Body of pancreas (tissue), 4 donors: ENCODE results near the gene SYNGR1. TPM values are rescaled to one million over a fixed set of nuclear protein-coding genes. Genes with fewer than 3 reads are reported as not detected.

Experiments used
- ATAC-seq: fragments of 150-250 bp; one replicate; pipeline ENCODE4 v1.9.1; 2016
- DNase-seq, 4 donors: peaks; one replicate each; pipeline ENCODE4 v3.0.0-alpha.2; 2019
- H3K27ac ChIP-seq, 4 donors: fragments of 200-600 bp; sonication (generic); 1 replicate in 3 of 4; 2 replicates in 1 of 4; pipeline versions ENCODE4 v1.5.1 to v1.6.1; 2016 to 2019; ENCODE audit warnings: mild to moderate bottlenecking in 1 of 4, mixed read lengths in 1 of 4, moderate library complexity in 1 of 4
- H3K27me3 ChIP-seq, 2 donors: fragments of 200-600 bp; sonication (generic); one replicate each; pipeline ENCODE4 v1.6.0; 2016; ENCODE audit warnings: mild to moderate bottlenecking in 1 of 2
- H3K36me3 ChIP-seq, 2 donors: fragments of 200-600 bp; sonication (generic); replicated peaks in 1 of 2; 2 replicates each; pipeline ENCODE4 v1.5.1; 2016; ENCODE audit warnings: low read depth in 2 of 2; ENCODE audit not compliant: insufficient read depth in 1 of 2
- H3K4me1 ChIP-seq: fragments of 200-600 bp; sonication (generic); one replicate; pipeline ENCODE4 v1.6.0; 2016
- H3K4me3 ChIP-seq, 2 donors: fragments of 200-600 bp; sonication (generic); 1 replicate in 1 of 2; 2 replicates in 1 of 2; pipeline ENCODE4 v1.5.1; 2016 to 2019
- H3K9me3 ChIP-seq, 3 donors: fragments of 200-600 bp; sonication (generic); 1 replicate in 2 of 3; 2 replicates in 1 of 3; pipeline ENCODE4 v1.5.1; 2016
- POLR2A ChIP-seq, 3 donors: fragments of 450-650 bp; IDR thresholded peaks; one replicate each; pipeline ENCODE4 v1.6.1; 2016; ENCODE audit warnings: antibody characterized with exemption in 3 of 3, mild to moderate bottlenecking in 2 of 3
- WGBS, 2 donors: methylation state at CpG; one replicate each; pipeline ENCODE4 v1.1.5; 2017; 5-methylcytosine and 5-hydroxymethylcytosine counted together
- intact Hi-C: fragments of 100-400 bp; cut with DNase I; formaldehyde crosslinking; loops from one replicate; pipeline ENCODE4 v1.15.1; 2023
- total RNA-seq, 2 donors: library from RNA; depleted of rRNA; stranded (reverse); fragments of >200 nt; gene quantifications; one replicate each; pipeline ENCODE4 v1.1.0, GENCODE V29; 2016
- TF ChIP-seq, protein P1 (sequence below), 7 experiments: fragments of 450-650 bp in 4 of 7; fragments of 200-600 bp in 3 of 7; sonication (generic) in 3 of 7; IDR thresholded peaks; one replicate each; pipeline ENCODE4 v1.5.1; 2016 to 2019; ENCODE audit warnings: antibody characterized with exemption in 7 of 7

The SYNGR1 gene
- total RNA-seq, 2 donors from 2014 or later, result 15.2 to 35.0 TPM

- TF ChIP-seq, protein P1, sequence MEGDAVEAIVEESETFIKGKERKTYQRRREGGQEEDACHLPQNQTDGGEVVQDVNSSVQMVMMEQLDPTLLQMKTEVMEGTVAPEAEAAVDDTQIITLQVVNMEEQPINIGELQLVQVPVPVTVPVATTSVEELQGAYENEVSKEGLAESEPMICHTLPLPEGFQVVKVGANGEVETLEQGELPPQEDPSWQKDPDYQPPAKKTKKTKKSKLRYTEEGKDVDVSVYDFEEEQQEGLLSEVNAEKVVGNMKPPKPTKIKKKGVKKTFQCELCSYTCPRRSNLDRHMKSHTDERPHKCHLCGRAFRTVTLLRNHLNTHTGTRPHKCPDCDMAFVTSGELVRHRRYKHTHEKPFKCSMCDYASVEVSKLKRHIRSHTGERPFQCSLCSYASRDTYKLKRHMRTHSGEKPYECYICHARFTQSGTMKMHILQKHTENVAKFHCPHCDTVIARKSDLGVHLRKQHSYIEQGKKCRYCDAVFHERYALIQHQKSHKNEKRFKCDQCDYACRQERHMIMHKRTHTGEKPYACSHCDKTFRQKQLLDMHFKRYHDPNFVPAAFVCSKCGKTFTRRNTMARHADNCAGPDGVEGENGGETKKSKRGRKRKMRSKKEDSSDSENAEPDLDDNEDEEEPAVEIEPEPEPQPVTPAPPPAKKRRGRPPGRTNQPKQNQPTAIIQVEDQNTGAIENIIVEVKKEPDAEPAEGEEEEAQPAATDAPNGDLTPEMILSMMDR (IDR thresholded peaks at IDR 0.05), result no peak
- no peak for TF ChIP-seq POLR2A (IDR thresholded peaks at IDR 0.05)
- H3K27me3 ChIP-seq, result no peaks in the 10 kb centered on the region
- no peak overlapping the region for H3K4me3 ChIP-seq
- ATAC-seq (no peak), DNase-seq (no peak)
- WGBS, 2 donors, result 92 to 96% methylated on average over 5 to 6 of the region's 8 CpGs
- no peaks in the 10 kb centered on the region for H3K4me1 ChIP-seq
- intact Hi-C loops, result no loop called here
- no peak overlapping the region for H3K27ac ChIP-seq
- H3K36me3 ChIP-seq, result no peaks in the 10 kb centered on the region
- H3K9me3 ChIP-seq, result no peaks in the 10 kb centered on the region
Observed at GRCh38 chr22:39381930-39382329, 32.1 kb downstream of the SYNGR1 start.

GRCh38 chr22:39382410-39382809 is 32.6 kb downstream of the SYNGR1 start:
- H3K9me3 ChIP-seq, result no peaks in the 10 kb centered on the region
- no peaks in the 10 kb centered on the region for H3K4me1 ChIP-seq
- no peak overlapping the region for H3K4me3 ChIP-seq
- DNase-seq (no peak), ATAC-seq (no peak)
- no peak overlapping the region for H3K27ac ChIP-seq
- TF ChIP-seq POLR2A (IDR thresholded peaks at IDR 0.05), result no peak
- TF ChIP-seq, protein P1 (IDR thresholded peaks at IDR 0.05), result no peak
- H3K27me3 ChIP-seq, result no peaks in the 10 kb centered on the region
- no peaks in the 10 kb centered on the region for H3K36me3 ChIP-seq
- intact Hi-C loops, result no loop called here
- 73 to 85% methylated on average over 5 of the region's 5 CpGs for WGBS, 2 donors

DNA sequence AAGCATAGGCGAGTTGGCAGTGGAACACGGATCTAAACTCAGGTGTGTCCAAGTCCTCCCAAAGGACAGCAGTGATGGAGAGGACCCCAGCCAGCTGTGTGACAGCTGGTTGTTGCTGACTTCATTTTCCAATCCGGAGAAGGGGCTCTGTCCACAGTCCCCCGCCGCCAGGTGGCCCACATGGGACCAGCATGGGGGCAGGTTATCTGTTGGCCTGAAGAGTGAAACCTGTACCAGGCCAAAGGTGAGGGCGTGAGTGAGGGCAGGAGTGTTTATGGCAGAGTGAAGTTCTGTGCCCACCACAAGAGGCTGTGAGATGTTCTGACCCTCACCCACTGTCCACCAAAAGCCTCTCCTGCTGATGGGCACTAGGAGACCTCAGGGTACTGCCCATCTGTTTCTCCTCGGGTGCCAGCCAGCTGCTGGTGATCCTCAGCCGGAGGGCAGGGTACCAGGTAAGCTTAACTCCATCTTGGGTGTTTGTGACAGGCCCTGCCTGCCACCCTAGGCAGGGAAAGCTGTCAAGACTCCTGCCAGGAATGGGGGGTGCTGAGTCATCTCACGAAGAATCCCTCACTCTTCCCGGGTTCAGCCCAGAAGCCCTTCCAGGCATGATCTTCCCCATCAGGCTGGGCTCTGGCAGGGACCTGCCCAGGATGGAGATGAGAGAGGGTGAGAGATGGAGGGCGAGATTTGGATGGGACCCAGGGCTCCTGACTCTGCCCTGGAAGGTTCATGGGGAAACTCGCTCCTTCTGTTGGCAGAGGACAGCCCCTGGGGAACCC is 34.2 kb downstream of the SYNGR1 start:
- DNase-seq (no peak), ATAC-seq (no peak)
- TF ChIP-seq POLR2A (IDR thresholded peaks at IDR 0.05), result no peak
- TF ChIP-seq, protein P1 (IDR thresholded peaks at IDR 0.05), result no peak
- WGBS, 2 donors, result 67 to 83% methylated on average over 6 to 9 of the region's 12 CpGs
- no peaks in the 10 kb centered on the region for H3K36me3 ChIP-seq
- no peak overlapping the region for H3K4me3 ChIP-seq
- no peaks in the 10 kb centered on the region for H3K9me3 ChIP-seq
- no peaks in the 10 kb centered on the region for H3K27me3 ChIP-seq
- intact Hi-C loops, result no loop called here
- peaks cover 11% of the 10 kb centered on the region for H3K4me1 ChIP-seq
- no peak overlapping the region for H3K27ac ChIP-seq

GRCh38 chr22:39384750-39385480 is 35.1 kb downstream of the SYNGR1 start:
- no peaks in the 10 kb centered on the region for H3K9me3 ChIP-seq
- no peak overlapping the region for H3K4me3 ChIP-seq
- peak in 1 of 4 donors; percentile 19 for DNase-seq
- 39% methylated on average over 14 to 21 of the region's 21 CpGs for WGBS, 2 donors
- intact Hi-C loops, result no loop called here
- no peak overlapping the region for H3K27ac ChIP-seq
- TF ChIP-seq, protein P1 (IDR thresholded peaks at IDR 0.05), result peak in 4 of 7 experiments; percentile 11 to 35 (median 28)
- no peak for TF ChIP-seq POLR2A (IDR thresholded peaks at IDR 0.05)
- H3K27me3 ChIP-seq, result no peaks in the 10 kb centered on the region
- H3K4me1 ChIP-seq, result peaks cover 12% of the 10 kb centered on the region
- no peaks in the 10 kb centered on the region for H3K36me3 ChIP-seq
- ATAC-seq, result no peak
